OCI-LY7 (cell line): ENCODE data around the gene PACSIN2. TPM values are rescaled to one million over a fixed set of nuclear protein-coding genes. Genes with fewer than 3 reads are reported as not detected.

Experiments
- BruUV-seq: library from RNA; stranded (reverse); fragments of 400-500 nt; replicated peaks from 2 replicates; lab custom pipeline; 2021; lab: Mats Ljungman, UMichigan
- CTCF ChIA-PET: fragments of 300-600 bp; sonication (Branson Sonifier 250); formaldehyde crosslinking; loops from one replicate; lab custom pipeline; 2022; ENCODE audit warnings: antibody characterized with exemption; ENCODE audit not compliant: unreplicated experiment; lab: Charles Lee
- POLR2A ChIA-PET: fragments of 300-600 bp; sonication (Branson Sonifier 250); formaldehyde crosslinking; loops from one replicate; lab custom pipeline; 2022; ENCODE audit warnings: antibody characterized with exemption; lab: Charles Lee
- DNase-seq: peaks from one replicate; pipeline ENCODE4 v3.0.0-alpha.2; 2015; ENCODE audit warnings: low spot score
- H2AFZ ChIP-seq: fragments of 200-600 bp; sonication (generic), shearing (Covaris generic); 2 replicates; pipeline ENCODE4 v1.6.1; 2014; ENCODE audit warnings: mild to moderate bottlenecking, antibody characterized with exemption, low read length, moderate library complexity
- H3K27ac ChIP-seq: fragments of 200-600 bp; sonication (generic); 2 replicates; pipeline ENCODE4 v1.5.1; 2014; ENCODE audit warnings: mixed run types, low read depth, mild to moderate bottlenecking, moderate library complexity, low read length, inconsistent platforms; ENCODE audit not compliant: poor library complexity, severe bottlenecking
- H3K36me3 ChIP-seq: fragments of 200-600 bp; sonication (generic); 2 replicates; pipeline ENCODE4 v1.6.1; 2014; ENCODE audit warnings: mild to moderate bottlenecking, antibody characterized with exemption, low read length, moderate library complexity, mixed read lengths; ENCODE audit not compliant: insufficient read depth
- H3K4me1 ChIP-seq: fragments of 200-600 bp; sonication (generic); 2 replicates; pipeline ENCODE4 v1.5.1; 2014; ENCODE audit warnings: mild to moderate bottlenecking, low read length; ENCODE audit not compliant: insufficient read depth, poor library complexity, severe bottlenecking
- H3K4me2 ChIP-seq: fragments of 200-600 bp; sonication (generic); 2 replicates; pipeline ENCODE4 v1.6.1; 2014; ENCODE audit warnings: mild to moderate bottlenecking, low read length
- H3K4me3 ChIP-seq: fragments of 200-600 bp; sonication (generic); 2 replicates; pipeline ENCODE4 v1.5.1; 2014; ENCODE audit warnings: mild to moderate bottlenecking, low read depth, low read length; ENCODE audit not compliant: poor library complexity, severe bottlenecking
- H3K79me2 ChIP-seq: fragments of 200-600 bp; sonication (generic); 2 replicates; pipeline ENCODE4 v1.6.1; 2016; ENCODE audit warnings: low read depth, mild to moderate bottlenecking, low read length, moderate library complexity, mixed read lengths; ENCODE audit not compliant: insufficient read depth
- H3K9me2 ChIP-seq: fragments of 200-600 bp; sonication (generic); 2 replicates; pipeline ENCODE4 v1.6.1; 2016; ENCODE audit warnings: mild to moderate bottlenecking, low read length, mixed read lengths; ENCODE audit not compliant: insufficient read depth
- H3K9me3 ChIP-seq: fragments of 200-600 bp; sonication (generic); 2 replicates; pipeline ENCODE4 v1.6.1; 2014; ENCODE audit warnings: mild to moderate bottlenecking, mixed run types, low read length, mixed read lengths
- H4K20me1 ChIP-seq: fragments of 200-600 bp; sonication (generic); 2 replicates; pipeline ENCODE4 v1.6.1; 2014; ENCODE audit warnings: mild to moderate bottlenecking, antibody characterized with exemption, low read length, moderate library complexity, mixed read lengths; ENCODE audit not compliant: insufficient read depth
- EZH2phosphoT487 ChIP-seq: fragments of 200-600 bp; sonication (generic); IDR thresholded peaks from 2 replicates; pipeline ENCODE4 v1.6.1; 2018; ENCODE audit warnings: low read depth, borderline replicate concordance, mild to moderate bottlenecking, mixed run types, antibody characterized with exemption, low read length, moderate library complexity, mixed read lengths
- intact Hi-C: fragments of 100-400 bp; cut with micrococcal nuclease; formaldehyde crosslinking; loops from one replicate; pipeline ENCODE4 v1.10.0; 2022; ENCODE audit not compliant: unreplicated experiment
- total RNA-seq, 2 experiments: library from RNA; depleted of rRNA in 1 of 2; stranded (reverse); fragments of >200 nt in 1 of 2; shearing (Covaris generic) in 1 of 2; gene quantifications; 2 replicates each; pipeline ENCODE4 v1.2.3, GENCODE V29; 2014 to 2022
- TF ChIP-seq, protein P1 (sequence below): fragments of 200-600 bp; sonication (generic); conservative IDR thresholded peaks from 2 replicates; pipeline ENCODE4 v1.5.1; 2014; ENCODE audit warnings: mild to moderate bottlenecking, antibody characterized with exemption, low read length, moderate library complexity, mixed read lengths

Gene PACSIN2
- total RNA-seq, 2 experiments from 2014 or later: 25.4 to 41.7 TPM

DNA sequence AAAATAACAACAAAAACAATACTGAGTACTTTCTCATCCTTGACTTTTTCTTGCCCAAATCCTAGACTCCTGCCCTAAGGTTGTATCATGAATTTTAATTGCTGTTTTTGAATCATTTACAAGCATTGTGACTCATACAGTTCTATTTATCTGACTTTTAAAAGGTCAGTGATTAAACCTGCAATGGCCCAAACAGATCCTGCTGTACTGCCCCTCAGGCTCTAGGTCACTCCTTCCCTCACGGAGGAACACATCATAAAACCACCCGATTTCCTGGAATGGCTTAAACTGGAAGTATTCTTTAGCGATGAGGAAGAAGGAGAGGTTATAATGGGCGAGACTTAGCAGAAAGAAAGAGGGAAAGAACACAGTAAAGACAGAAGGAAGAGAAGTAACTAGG lies 170.2 kb downstream of the PACSIN2 start:
- no peak for DNase-seq
- CTCF ChIA-PET: no interaction called here
- Histone ChIP-seq H3K9me2 (no peaks in the 10 kb centered on the region), H2AFZ (no peak overlapping the region), H3K9me3 (no peaks in the 10 kb centered on the region), H3K79me2 (no peaks in the 10 kb centered on the region), H3K4me2 (no peak overlapping the region), H3K4me3 (no peak overlapping the region), H4K20me1 (no peaks in the 10 kb centered on the region), H3K36me3 (peaks cover 29% of the 10 kb centered on the region), H3K27ac (no peak overlapping the region), H3K4me1 (no peaks in the 10 kb centered on the region)
- no peak for TF ChIP-seq EZH2phosphoT487
- TF ChIP-seq, protein P1, sequence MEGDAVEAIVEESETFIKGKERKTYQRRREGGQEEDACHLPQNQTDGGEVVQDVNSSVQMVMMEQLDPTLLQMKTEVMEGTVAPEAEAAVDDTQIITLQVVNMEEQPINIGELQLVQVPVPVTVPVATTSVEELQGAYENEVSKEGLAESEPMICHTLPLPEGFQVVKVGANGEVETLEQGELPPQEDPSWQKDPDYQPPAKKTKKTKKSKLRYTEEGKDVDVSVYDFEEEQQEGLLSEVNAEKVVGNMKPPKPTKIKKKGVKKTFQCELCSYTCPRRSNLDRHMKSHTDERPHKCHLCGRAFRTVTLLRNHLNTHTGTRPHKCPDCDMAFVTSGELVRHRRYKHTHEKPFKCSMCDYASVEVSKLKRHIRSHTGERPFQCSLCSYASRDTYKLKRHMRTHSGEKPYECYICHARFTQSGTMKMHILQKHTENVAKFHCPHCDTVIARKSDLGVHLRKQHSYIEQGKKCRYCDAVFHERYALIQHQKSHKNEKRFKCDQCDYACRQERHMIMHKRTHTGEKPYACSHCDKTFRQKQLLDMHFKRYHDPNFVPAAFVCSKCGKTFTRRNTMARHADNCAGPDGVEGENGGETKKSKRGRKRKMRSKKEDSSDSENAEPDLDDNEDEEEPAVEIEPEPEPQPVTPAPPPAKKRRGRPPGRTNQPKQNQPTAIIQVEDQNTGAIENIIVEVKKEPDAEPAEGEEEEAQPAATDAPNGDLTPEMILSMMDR: no peak
- intact Hi-C loops: no loop called here
- POLR2A ChIA-PET: interaction anchor here (0.6 to 1.6 kb wide), 2 partner anchors 11 to 14 kb away, joined by 3 read pairs; no protein-coding TSS in a partner anchor
- no TSS peak for BruUV-seq

DNA sequence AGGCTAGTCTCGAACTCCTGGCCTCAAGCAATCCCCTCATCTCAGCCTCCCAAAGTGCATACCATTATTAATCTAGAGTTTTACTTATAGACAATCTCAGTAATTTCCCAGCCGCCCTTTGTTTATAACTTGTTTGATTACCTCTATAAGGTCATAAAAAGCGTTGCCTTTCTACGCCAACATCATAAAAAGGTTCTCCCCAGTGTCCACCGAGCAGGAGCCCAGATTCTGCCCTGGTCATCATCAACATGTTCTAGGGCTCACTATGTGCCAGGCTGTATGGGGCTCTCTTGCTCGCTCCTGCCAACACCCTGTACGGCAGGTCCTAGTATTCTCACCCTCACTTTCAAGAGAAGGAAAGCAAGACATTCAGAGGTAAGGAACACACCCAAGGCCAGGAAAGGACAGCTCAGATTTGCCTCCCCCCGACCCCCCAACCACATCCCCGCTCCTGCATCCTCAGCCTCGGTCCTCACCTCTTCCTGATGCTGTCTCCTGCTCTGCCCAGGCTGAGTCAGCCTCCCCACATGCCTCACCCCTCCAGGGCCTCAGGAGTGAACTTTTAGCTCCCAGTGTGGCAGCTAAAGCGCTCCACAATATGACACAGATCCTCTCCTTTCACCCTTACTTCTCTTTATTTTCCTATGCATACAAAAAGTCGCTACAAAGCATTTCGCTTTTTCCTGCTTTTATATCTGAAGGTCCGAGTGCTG lies 172.1 kb downstream of the PACSIN2 start:
- H3K9me3 ChIP-seq: no peaks in the 10 kb centered on the region
- DNase-seq: no peak
- no peaks in the 10 kb centered on the region for H3K4me1 ChIP-seq
- H3K4me3 ChIP-seq: no peak overlapping the region
- no peaks in the 10 kb centered on the region for H3K79me2 ChIP-seq
- H2AFZ ChIP-seq: no peak overlapping the region
- no peak overlapping the region for H3K27ac ChIP-seq
- BruUV-seq: no TSS peak
- H3K36me3 ChIP-seq: peaks cover 29% of the 10 kb centered on the region
- H4K20me1 ChIP-seq: no peaks in the 10 kb centered on the region
- H3K9me2 ChIP-seq: no peaks in the 10 kb centered on the region
- intact Hi-C loops: no loop called here
- CTCF ChIA-PET: interaction anchor here (0.7 kb wide), 1 partner anchor 231 kb away, joined by 3 read pairs; no protein-coding TSS in a partner anchor
- H3K4me2 ChIP-seq: no peak overlapping the region
- POLR2A ChIA-PET: interaction anchor here (0.7 kb wide), 1 partner anchor 1505 kb away, joined by 3 read pairs; no protein-coding TSS in a partner anchor
- TF ChIP-seq EZH2phosphoT487: no peak
- TF ChIP-seq, protein P1: no peak

DNA sequence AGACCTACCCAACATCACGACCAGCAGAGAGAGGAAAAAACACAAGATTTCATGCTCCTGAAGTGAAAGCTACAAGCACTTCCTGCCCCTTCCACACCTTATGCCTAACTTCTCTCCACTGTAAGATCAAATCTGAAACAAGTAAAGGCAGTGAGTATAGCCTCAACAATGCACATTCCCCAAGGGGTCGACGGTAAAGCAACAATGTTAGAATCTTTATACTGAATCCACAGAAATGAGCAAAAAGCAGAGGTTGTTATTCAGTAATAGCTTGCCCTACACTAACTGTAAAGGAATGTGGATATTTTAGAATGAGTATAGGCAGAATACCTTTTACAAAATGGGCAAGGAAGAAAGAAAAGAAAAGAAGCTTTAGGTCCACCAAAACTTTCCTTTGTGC lies 173.5 kb downstream of the PACSIN2 start:
- intact Hi-C loops: no loop called here
- H3K9me3 ChIP-seq: no peaks in the 10 kb centered on the region
- H3K36me3 ChIP-seq: peaks cover 34% of the 10 kb centered on the region
- BruUV-seq: no TSS peak
- H3K4me2 ChIP-seq: no peak overlapping the region
- H3K27ac ChIP-seq: no peak overlapping the region
- no peaks in the 10 kb centered on the region for H3K4me1 ChIP-seq
- no peaks in the 10 kb centered on the region for H3K79me2 ChIP-seq
- H3K4me3 ChIP-seq: no peak overlapping the region
- no peak for TF ChIP-seq EZH2phosphoT487
- TF ChIP-seq, protein P1: no peak
- H3K9me2 ChIP-seq: no peaks in the 10 kb centered on the region; the same call in 1 of the 2 replicates
- no peak overlapping the region for H2AFZ ChIP-seq
- ChIA-PET CTCF (no interaction called here), POLR2A (interaction anchor here (0.6 to 0.9 kb wide), 2 partner anchors 30 to 80 kb away, joined by 3 read pairs; no protein-coding TSS in a partner anchor)
- H4K20me1 ChIP-seq: no peaks in the 10 kb centered on the region
- no peak for DNase-seq
